ENCODE data around the gene HS6ST2.

Gene HS6ST2

GRCh38 chrX:132704769-132705168 is 253.7 kb downstream of the HS6ST2 start:
- DNase-seq, result no peak
- H3K4me3 Mint-ChIP-seq, result no peak overlapping the region
- H3K27ac Mint-ChIP-seq, result no peak overlapping the region
- H3K9me3 Mint-ChIP-seq, result no peaks in the 10 kb centered on the region
- no peaks in the 10 kb centered on the region for H3K36me3 Mint-ChIP-seq (ENCODE audit: low read depth)
- H3K4me1 Mint-ChIP-seq (ENCODE audit: low read depth), result no peaks in the 10 kb centered on the region
- peaks cover 63% of the 10 kb centered on the region for H3K27me3 Mint-ChIP-seq

- H3K4me3 Mint-ChIP-seq, result no peak overlapping the region
- no peak for DNase-seq
- H3K27me3 Mint-ChIP-seq, result peaks cover 76% of the 10 kb centered on the region
Measured at GRCh38 chrX:132694382-132694781, 264.0 kb downstream of the HS6ST2 start.

GRCh38 chrX:132692526-132692925 is 265.9 kb downstream of the HS6ST2 start:
- peaks cover 73% of the 10 kb centered on the region for H3K27me3 Mint-ChIP-seq

More at GRCh38 chrX:132694382-132694781, 264.0 kb downstream of the HS6ST2 start:
- H3K27ac Mint-ChIP-seq, result no peak overlapping the region
- H3K4me1 Mint-ChIP-seq (ENCODE audit: low read depth), result no peaks in the 10 kb centered on the region
- H3K9me3 Mint-ChIP-seq, result no peaks in the 10 kb centered on the region
- no peaks in the 10 kb centered on the region for H3K36me3 Mint-ChIP-seq (ENCODE audit: low read depth)

GRCh38 chrX:132692066-132692465 is 266.4 kb downstream of the HS6ST2 start:
- Mint-ChIP-seq H3K9me3 (no peaks in the 10 kb centered on the region), H3K36me3 (ENCODE audit: low read depth) (no peaks in the 10 kb centered on the region), H3K4me1 (ENCODE audit: low read depth) (no peaks in the 10 kb centered on the region), H3K4me3 (no peak overlapping the region), H3K27ac (no peak overlapping the region), H3K27me3 (peaks cover 70% of the 10 kb centered on the region)
- no peak for DNase-seq

More at GRCh38 chrX:132692526-132692925, 265.9 kb downstream of the HS6ST2 start:
- Mint-ChIP-seq H3K36me3 (ENCODE audit: low read depth) (no peaks in the 10 kb centered on the region), H3K9me3 (no peaks in the 10 kb centered on the region), H3K4me3 (no peak overlapping the region), H3K4me1 (ENCODE audit: low read depth) (no peaks in the 10 kb centered on the region), H3K27ac (no peak overlapping the region)
- DNase-seq, result no peak

- Mint-ChIP-seq H3K4me1 (ENCODE audit: low read depth) (no peaks in the 10 kb centered on the region), H3K9me3 (no peaks in the 10 kb centered on the region), H3K4me3 (no peak overlapping the region), H3K27me3 (peaks cover 64% of the 10 kb centered on the region), H3K36me3 (ENCODE audit: low read depth) (no peaks in the 10 kb centered on the region), H3K27ac (no peak overlapping the region)
- DNase-seq, result no peak
Measured at GRCh38 chrX:132689612-132690563, 268.5 kb downstream of the HS6ST2 start.

GRCh38 chrX:132685276-132685675 is 273.2 kb downstream of the HS6ST2 start:
- Mint-ChIP-seq H3K36me3 (ENCODE audit: low read depth) (no peaks in the 10 kb centered on the region), H3K27ac (no peak overlapping the region), H3K4me1 (ENCODE audit: low read depth) (no peaks in the 10 kb centered on the region), H3K9me3 (no peaks in the 10 kb centered on the region), H3K4me3 (no peak overlapping the region), H3K27me3 (peaks cover 33% of the 10 kb centered on the region)
- DNase-seq, result no peak

GRCh38 chrX:132677233-132677716 is 281.2 kb downstream of the HS6ST2 start:
- no peak overlapping the region for H3K4me3 Mint-ChIP-seq
- peaks cover 46% of the 10 kb centered on the region for H3K27me3 Mint-ChIP-seq
- no peaks in the 10 kb centered on the region for H3K36me3 Mint-ChIP-seq (ENCODE audit: low read depth)
- H3K9me3 Mint-ChIP-seq, result peaks cover 7% of the 10 kb centered on the region
- DNase-seq, result no peak
- peaks cover 6% of the 10 kb centered on the region for H3K4me1 Mint-ChIP-seq (ENCODE audit: low read depth)
- H3K27ac Mint-ChIP-seq, result no peak overlapping the region

GRCh38 chrX:132676561-132677186 is 281.8 kb downstream of the HS6ST2 start:
- H3K27me3 Mint-ChIP-seq, result peaks cover 49% of the 10 kb centered on the region
- H3K36me3 Mint-ChIP-seq (ENCODE audit: low read depth), result no peaks in the 10 kb centered on the region
- H3K27ac Mint-ChIP-seq, result no peak overlapping the region
- H3K9me3 Mint-ChIP-seq, result peaks cover 7% of the 10 kb centered on the region
- peaks cover 6% of the 10 kb centered on the region for H3K4me1 Mint-ChIP-seq (ENCODE audit: low read depth)
- DNase-seq, result no peak
- H3K4me3 Mint-ChIP-seq, result no peak overlapping the region

- Mint-ChIP-seq H3K36me3 (ENCODE audit: low read depth) (no peaks in the 10 kb centered on the region), H3K27me3 (peaks cover 52% of the 10 kb centered on the region), H3K4me3 (no peak overlapping the region), H3K9me3 (peaks cover 7% of the 10 kb centered on the region), H3K4me1 (ENCODE audit: low read depth) (peaks cover 6% of the 10 kb centered on the region), H3K27ac (no peak overlapping the region)
- no peak for DNase-seq
Measured at GRCh38 chrX:132676102-132676501, 282.3 kb downstream of the HS6ST2 start.

GRCh38 chrX:132673331-132673730 is 285.1 kb downstream of the HS6ST2 start:
- no peak overlapping the region for H3K27ac Mint-ChIP-seq
- H3K27me3 Mint-ChIP-seq, result peaks cover 63% of the 10 kb centered on the region
- no peaks in the 10 kb centered on the region for H3K36me3 Mint-ChIP-seq (ENCODE audit: low read depth)
- peaks cover 6% of the 10 kb centered on the region for H3K4me1 Mint-ChIP-seq (ENCODE audit: low read depth)
- DNase-seq, result no peak
- no peaks in the 10 kb centered on the region for H3K9me3 Mint-ChIP-seq
- H3K4me3 Mint-ChIP-seq, result no peak overlapping the region

- no peaks in the 10 kb centered on the region for H3K4me1 Mint-ChIP-seq (ENCODE audit: low read depth)
Measured at GRCh38 chrX:132671229-132671641, 287.2 kb downstream of the HS6ST2 start.

GRCh38 chrX:132669142-132669541 is 289.3 kb downstream of the HS6ST2 start:
- Mint-ChIP-seq H3K4me3 (no peak overlapping the region), H3K27ac (no peak overlapping the region), H3K9me3 (no peaks in the 10 kb centered on the region), H3K36me3 (ENCODE audit: low read depth) (no peaks in the 10 kb centered on the region), H3K27me3 (peaks cover 80% of the 10 kb centered on the region), H3K4me1 (ENCODE audit: low read depth) (no peaks in the 10 kb centered on the region)
- DNase-seq, result no peak

More at GRCh38 chrX:132671229-132671641, 287.2 kb downstream of the HS6ST2 start:
- Mint-ChIP-seq H3K9me3 (no peaks in the 10 kb centered on the region), H3K27ac (no peak overlapping the region), H3K36me3 (ENCODE audit: low read depth) (no peaks in the 10 kb centered on the region), H3K27me3 (peaks cover 65% of the 10 kb centered on the region), H3K4me3 (no peak overlapping the region)
- no peak for DNase-seq

- Mint-ChIP-seq H3K9me3 (no peaks in the 10 kb centered on the region), H3K4me3 (no peak overlapping the region), H3K36me3 (ENCODE audit: low read depth) (no peaks in the 10 kb centered on the region), H3K27me3 (peaks cover 76% of the 10 kb centered on the region), H3K27ac (no peak overlapping the region), H3K4me1 (ENCODE audit: low read depth) (no peaks in the 10 kb centered on the region)
- DNase-seq, result no peak
Measured at GRCh38 chrX:132668178-132668577, 290.3 kb downstream of the HS6ST2 start.

- Mint-ChIP-seq H3K4me3 (no peak overlapping the region), H3K4me1 (ENCODE audit: low read depth) (no peaks in the 10 kb centered on the region), H3K9me3 (no peaks in the 10 kb centered on the region), H3K27me3 (peaks cover 75% of the 10 kb centered on the region), H3K36me3 (ENCODE audit: low read depth) (no peaks in the 10 kb centered on the region), H3K27ac (no peak overlapping the region)
- no peak for DNase-seq
Measured at GRCh38 chrX:132665676-132666075, 292.8 kb downstream of the HS6ST2 start.

GRCh38 chrX:132664273-132664672 is 294.2 kb downstream of the HS6ST2 start:
- Mint-ChIP-seq H3K36me3 (ENCODE audit: low read depth) (no peaks in the 10 kb centered on the region), H3K27ac (no peak overlapping the region), H3K27me3 (peaks cover 77% of the 10 kb centered on the region), H3K4me1 (ENCODE audit: low read depth) (no peaks in the 10 kb centered on the region), H3K4me3 (no peak overlapping the region), H3K9me3 (no peaks in the 10 kb centered on the region)
- no peak for DNase-seq
